SK-N-SH (cell line): ENCODE measurements around the gene CCDC171. TPM values are rescaled to one million over a fixed set of nuclear protein-coding genes. Genes with fewer than 3 reads are reported as not detected.

Experiments
- CTCF ChIA-PET: fragments of 300-600, 350-600 bp; formaldehyde crosslinking; extraction: SDS; loops from one replicate; lab custom pipeline; 2021; lab: Yijun Ruan, JAX
- POLR2A ChIA-PET: fragments of 350-600 bp; sonication (Branson Sonifier 250); formaldehyde crosslinking; extraction: SDS; loops from one replicate; lab custom pipeline; 2020; ENCODE audit warnings: antibody characterized with exemption, inconsistent platforms; lab: Yijun Ruan, JAX
- DNase-seq: peaks from one replicate; pipeline ENCODE4 v3.0.0; 2012
- H2AFZ ChIP-seq: fragments of 200-600 bp; sonication (generic); 2 replicates; pipeline ENCODE4 v1.8.1; 2016; ENCODE audit warnings: antibody characterized with exemption, mild to moderate bottlenecking, low read depth
- H3F3A ChIP-seq: fragments of 200-600 bp; sonication (generic); replicated peaks from 2 replicates; pipeline ENCODE3; 2016; ENCODE audit warnings: antibody characterized with exemption, mild to moderate bottlenecking; ENCODE audit not compliant: insufficient read depth
- H3K27ac ChIP-seq, 2 experiments: fragments of 200-500 bp in 1 of 2; fragments of 200-600 bp in 1 of 2; sonication (Bioruptor generic) in 1 of 2; sonication (generic), shearing (Covaris generic) in 1 of 2; 2 replicates each; pipeline versions ENCODE4 v1.5.1 to v1.6.1; 2014 to 2016; ENCODE audit warnings: low read depth in 2 of 2, inconsistent platforms in 1 of 2, low read length in 1 of 2, mild to moderate bottlenecking in 1 of 2, mixed read lengths in 1 of 2
- H3K27me3 ChIP-seq: fragments of 200-600 bp; sonication (generic), shearing (Covaris generic); 2 replicates; pipeline ENCODE4 v1.6.1; 2016; ENCODE audit warnings: mixed run types; ENCODE audit not compliant: insufficient read depth
- H3K36me3 ChIP-seq, 2 experiments: fragments of 200-500 bp in 1 of 2; fragments of 200-600 bp in 1 of 2; sonication (Bioruptor generic) in 1 of 2; sonication (generic) in 1 of 2; replicated peaks in 1 of 2; 2 replicates each; pipeline versions ENCODE3 to v1.5.1; 2014 to 2016; ENCODE audit warnings: low read length in 1 of 2, mild to moderate bottlenecking in 1 of 2; ENCODE audit not compliant: insufficient read depth in 2 of 2, control insufficient read depth in 1 of 2
- H3K4me1 ChIP-seq, 2 experiments: fragments of 200-500 bp in 1 of 2; fragments of 200-600 bp in 1 of 2; sonication (Bioruptor generic) in 1 of 2; sonication (generic), shearing (Covaris generic) in 1 of 2; 2 replicates each; pipeline versions ENCODE4 v1.5.1 to v1.6.1; 2014 to 2016; ENCODE audit warnings: low read depth in 1 of 2, low read length in 1 of 2, mixed run types in 1 of 2; ENCODE audit not compliant: insufficient read depth in 2 of 2, control insufficient read depth in 1 of 2
- H3K4me2 ChIP-seq: fragments of 200-600 bp; sonication (generic), shearing (Covaris generic); 2 replicates; pipeline ENCODE4 v1.6.1; 2017; ENCODE audit warnings: mixed run types
- H3K4me3 ChIP-seq, 2 experiments: fragments of 200-500 bp in 1 of 2; fragments of 200-600 bp in 1 of 2; sonication (Bioruptor generic) in 1 of 2; sonication (generic), shearing (Covaris generic) in 1 of 2; 2 replicates each; pipeline versions ENCODE4 v1.5.1 to v1.8.1; 2014 to 2016; ENCODE audit warnings: low read depth in 2 of 2, inconsistent platforms in 1 of 2, low read length in 1 of 2, mild to moderate bottlenecking in 1 of 2, mixed read lengths in 1 of 2, moderate library complexity in 1 of 2
- H3K79me2 ChIP-seq: fragments of 200-600 bp; sonication (generic); 2 replicates; pipeline ENCODE4 v1.8.1; 2017; ENCODE audit warnings: mild to moderate bottlenecking; ENCODE audit not compliant: insufficient read depth
- H3K9ac ChIP-seq: fragments of 200-600 bp; sonication (generic); 2 replicates; pipeline ENCODE4 v1.6.1; 2017; ENCODE audit warnings: mixed run types
- H3K9me2 ChIP-seq: fragments of 200-600 bp; sonication (generic); 2 replicates; pipeline ENCODE4 v1.6.1; 2017; ENCODE audit warnings: mixed run types
- H3K9me3 ChIP-seq: fragments of 200-600 bp; sonication (generic); 2 replicates; pipeline ENCODE4 v1.6.1; 2017; ENCODE audit warnings: mixed run types, mild to moderate bottlenecking, moderate library complexity
- H4K20me1 ChIP-seq: fragments of 200-600 bp; sonication (generic); 2 replicates; pipeline ENCODE4 v1.6.1; 2017; ENCODE audit warnings: mild to moderate bottlenecking, mixed run types; ENCODE audit not compliant: insufficient read depth
- CHD2 ChIP-seq: fragments of 150-350 bp; IDR thresholded peaks from 2 replicates; pipeline ENCODE4 v1.6.1; 2018; ENCODE audit warnings: low read length; ENCODE audit not compliant: partially characterized antibody
- CTCF ChIP-seq: fragments of 200-600 bp; sonication (generic); IDR thresholded peaks from 2 replicates; pipeline ENCODE4 v1.6.1; 2017; ENCODE audit warnings: antibody characterized with exemption, mild to moderate bottlenecking, moderate library complexity
- ELF1 ChIP-seq: IDR thresholded peaks from 2 replicates; pipeline ENCODE4 v1.4.0; 2012
- EP300 ChIP-seq, 2 experiments: IDR thresholded peaks; 2 replicates each; pipeline versions ENCODE4 v1.4.0 to v1.6.1; 2012; ENCODE audit warnings: borderline replicate concordance in 1 of 2, low read depth in 1 of 2, low read length in 1 of 2
- EZH2phosphoT487 ChIP-seq: fragments of 200-600 bp; sonication (generic); IDR thresholded peaks from 2 replicates; pipeline ENCODE4 v1.6.1; 2017; ENCODE audit warnings: low read depth, mixed run types, mild to moderate bottlenecking, antibody characterized with exemption, moderate library complexity, borderline replicate concordance
- FOSL2 ChIP-seq: IDR thresholded peaks from 2 replicates; pipeline ENCODE4 v1.4.0; 2012; ENCODE audit warnings: low read depth, mild to moderate bottlenecking, moderate library complexity, borderline replicate concordance
- FOXJ3 ChIP-seq: sonication (generic); formaldehyde crosslinking; IDR thresholded peaks from 2 replicates; pipeline ENCODE4 v1.5.1; 2020; ENCODE audit warnings: mild to moderate bottlenecking, missing genetic modification reagents
- GABPA ChIP-seq: IDR thresholded peaks from 2 replicates; pipeline ENCODE4 v1.4.0; 2012; ENCODE audit warnings: low read depth, mild to moderate bottlenecking
- IRF3 ChIP-seq: fragments of 150-350 bp; IDR thresholded peaks from 2 replicates; pipeline ENCODE4 v1.6.1; 2016; ENCODE audit warnings: mild to moderate bottlenecking, low read depth, low read length
- JUND ChIP-seq: IDR thresholded peaks from 2 replicates; pipeline ENCODE4 v1.4.0; 2012
- MEF2A ChIP-seq: IDR thresholded peaks from 2 replicates; pipeline ENCODE4 v1.4.0; 2012; ENCODE audit warnings: low read depth, borderline replicate concordance
- MXI1 ChIP-seq: IDR thresholded peaks from 2 replicates; pipeline ENCODE4 v1.6.1; 2012; ENCODE audit warnings: mild to moderate bottlenecking, low read depth, low read length, improper control_type of control experiment
- NFIC ChIP-seq: IDR thresholded peaks from 2 replicates; pipeline ENCODE4 v1.4.0; 2012; ENCODE audit warnings: borderline replicate concordance
- POLR2AphosphoS5 ChIP-seq: IDR thresholded peaks from 2 replicates; pipeline ENCODE4 v1.6.1; 2012; ENCODE audit warnings: low read depth, low read length
- RAD21 ChIP-seq: IDR thresholded peaks from 2 replicates; pipeline ENCODE4 v1.6.1; 2012; ENCODE audit warnings: mild to moderate bottlenecking, low read length
- RXRA ChIP-seq: IDR thresholded peaks from 2 replicates; pipeline ENCODE4 v1.4.0; 2012; ENCODE audit warnings: low read depth, mild to moderate bottlenecking, borderline replicate concordance
- SIN3A ChIP-seq: IDR thresholded peaks from 2 replicates; pipeline ENCODE4 v1.6.1; 2012; ENCODE audit warnings: low read depth, mild to moderate bottlenecking, low read length, moderate library complexity, borderline replicate concordance
- SMC3 ChIP-seq: IDR thresholded peaks from 2 replicates; pipeline ENCODE4 v1.6.1; 2012; ENCODE audit warnings: low read depth, low read length, improper control_type of control experiment
- TAF1 ChIP-seq: IDR thresholded peaks from 2 replicates; pipeline ENCODE4 v1.6.1; 2012; ENCODE audit warnings: low read depth, mild to moderate bottlenecking, low read length, moderate library complexity, borderline replicate concordance
- TCF12 ChIP-seq: IDR thresholded peaks from 2 replicates; pipeline ENCODE4 v1.4.0; 2012
- TEAD4 ChIP-seq: IDR thresholded peaks from 2 replicates; pipeline ENCODE4 v1.4.0; 2012; ENCODE audit warnings: mild to moderate bottlenecking, borderline replicate concordance; ENCODE audit not compliant: insufficient read depth
- USF1 ChIP-seq: IDR thresholded peaks from 2 replicates; pipeline ENCODE4 v1.4.0; 2012; ENCODE audit warnings: low read depth, borderline replicate concordance
- USF2 ChIP-seq: fragments of 150-350 bp; IDR thresholded peaks from 2 replicates; pipeline ENCODE4 v1.6.1; 2017; ENCODE audit warnings: antibody characterized with exemption, low read length, low read depth, borderline replicate concordance
- YY1 ChIP-seq: IDR thresholded peaks from 2 replicates; pipeline ENCODE4 v1.4.0; 2012; ENCODE audit warnings: low read depth, mild to moderate bottlenecking
- ZBTB33 ChIP-seq: IDR thresholded peaks from 2 replicates; pipeline ENCODE4 v1.4.0; 2012; ENCODE audit warnings: low read depth, borderline replicate concordance
- WGBS: methylation state at CpG from one replicate; pipeline ENCODE4 v1.1.6; 2017; ENCODE audit warnings: low lambda C conversion rate; 5-methylcytosine and 5-hydroxymethylcytosine counted together
- polyA plus RNA-seq, 3 experiments: library from polyadenylated mRNA; depleted of rRNA; stranded (reverse); fragments of >200 nt; gene quantifications; 2 replicates each; pipeline ENCODE4 v1.2.3, GENCODE V29; 2012

CCDC171 gene
- polyA plus RNA-seq (2012; rRNA removed): 0.54 and 1.1 TPM in 2 replicates
- polyA plus RNA-seq (2012; cell fraction: cytosol; rRNA removed): 0.45 and 0.55 TPM in 2 replicates
- 2.0 and 2.9 TPM in 2 replicates for polyA plus RNA-seq (2012; cell fraction: nucleus; rRNA removed)

- ChIA-PET POLR2A (interaction anchor here (0.7 to 3.6 kb wide), 8 partner anchors 9 to 130 kb away, joined by 3 to 45 read pairs (median 4); partner anchors contain the start of genes PSIP1 and SNAPC3), CTCF (interaction anchor here (0.5 to 2.0 kb wide), 18 partner anchors 9 to 637 kb away, joined by 3 to 6 read pairs (median 4); partner anchors contain the start of gene PSIP1)
- H3K4me1 ChIP-seq: no peaks in the 10 kb centered on the region; a peak in 2 of 4 replicates
- peak; percentile 96 for DNase-seq
- no peaks in the 10 kb centered on the region for H3K9me2 ChIP-seq
- no peaks in the 10 kb centered on the region for H3K9me3 ChIP-seq
- H3K4me3 ChIP-seq: peak within 1 kb of the TSS; percentile 77 to 86
- peak within 1 kb of the TSS; percentile 99 for H3K4me2 ChIP-seq
- H3K27me3 ChIP-seq: no peaks in the 10 kb centered on the region
- peak within 1 kb of the TSS; percentile 79 for H3K9ac ChIP-seq
- WGBS: under 1% methylated on average over 19 of the region's 65 CpGs
- no peaks in the 10 kb centered on the region for H4K20me1 ChIP-seq
- peak within 1 kb of the TSS; percentile 92 to 96 for H3K27ac ChIP-seq
- no peaks in the 10 kb centered on the region for H3K79me2 ChIP-seq
- H3F3A ChIP-seq: peaks cover 5% of the 10 kb centered on the region
- H2AFZ ChIP-seq: peak within 1 kb of the TSS; percentile 99
- H3K36me3 ChIP-seq: no peaks in the 10 kb centered on the region
- no peak for TF ChIP-seq FOSL2
- peak; percentile 63 for TF ChIP-seq TAF1
- TF ChIP-seq SMC3: no peak
- TF ChIP-seq TCF12: no peak
- no peak for TF ChIP-seq JUND
- no peak for TF ChIP-seq TEAD4
- TF ChIP-seq YY1: no peak
- TF ChIP-seq RXRA: no peak
- peak in 1 of 2 experiments; percentile 39; a peak in 1 of 4 replicates for TF ChIP-seq EP300 (IDR thresholded peaks at IDR 0.05; ENCODE audit: borderline replicate concordance in 1 of 2, low read depth in 1 of 2, low read length in 1 of 2)
- TF ChIP-seq CTCF: no peak
- no peak for TF ChIP-seq USF2
- TF ChIP-seq CHD2: peak; percentile 37
- peak; percentile 84 for TF ChIP-seq MXI1
- TF ChIP-seq ELF1: peak; percentile 32; the same call in 1 of the 2 replicates
- no peak for TF ChIP-seq NFIC
- no peak for TF ChIP-seq IRF3
- TF ChIP-seq EZH2phosphoT487: no peak
- peak; percentile 85 for TF ChIP-seq POLR2AphosphoS5
- no peak for TF ChIP-seq MEF2A
- 0 out of 2 replicates have a peak, but pooled peaks have one; percentile 41 for TF ChIP-seq ZBTB33
- TF ChIP-seq FOXJ3 (CRISPR knock-in tag): no peak
- no peak for TF ChIP-seq USF1
- no peak for TF ChIP-seq RAD21
- TF ChIP-seq GABPA: no peak
- peak; percentile 22; the same call in 1 of the 2 replicates for TF ChIP-seq SIN3A
Measured at GRCh38 chr9:15552636-15553527, at the start of gene CCDC171. Gene CCDC171, plus strand, starts transcription at chr9:15553043. Its CDS starts 11,046 bp downstream, at chr9:15564089.
